Hepatocyte (in vitro differentiated cells): ENCODE results near the gene HTR6. TPM values are rescaled to one million over a fixed set of nuclear protein-coding genes. Genes with fewer than 3 reads are reported as not detected.

Experiments used
- DNase-seq: peaks from one replicate; pipeline ENCODE4 v3.0.0-alpha.2; 2016; ENCODE audit warnings: low spot score
- H2AFZ ChIP-seq: fragments of 200-600 bp; sonication (generic); 2 replicates; pipeline ENCODE4 v1.6.0; 2016; ENCODE audit warnings: antibody characterized with exemption, mild to moderate bottlenecking
- H3K27ac ChIP-seq: fragments of 200-600 bp; sonication (generic); 2 replicates; pipeline ENCODE4 v1.5.1; 2016; ENCODE audit warnings: mild to moderate bottlenecking
- H3K27me3 ChIP-seq: fragments of 200-600 bp; sonication (generic); 2 replicates; pipeline ENCODE4 v1.6.1; 2016
- H3K36me3 ChIP-seq: fragments of 200-600 bp; sonication (generic); replicated peaks from 2 replicates; pipeline ENCODE4 v1.5.1; 2016; ENCODE audit warnings: low read depth; ENCODE audit not compliant: insufficient read depth
- H3K4me1 ChIP-seq: fragments of 200-600 bp; sonication (generic); 2 replicates; pipeline ENCODE4 v1.5.1; 2016; ENCODE audit warnings: mild to moderate bottlenecking, moderate library complexity; ENCODE audit not compliant: insufficient read depth
- H3K4me2 ChIP-seq: fragments of 200-600 bp; sonication (generic); 2 replicates; pipeline ENCODE4 v1.6.0; 2016
- H3K4me3 ChIP-seq: fragments of 200-600 bp; sonication (generic); 2 replicates; pipeline ENCODE4 v1.5.1; 2016; ENCODE audit warnings: mild to moderate bottlenecking
- H3K79me2 ChIP-seq: fragments of 200-600 bp; sonication (generic); 2 replicates; pipeline ENCODE4 v1.6.0; 2017; ENCODE audit warnings: mild to moderate bottlenecking
- H3K9me2 ChIP-seq: fragments of 200-600 bp; sonication (generic); replicated peaks from 2 replicates; pipeline ENCODE4 v1.6.0; 2017; ENCODE audit warnings: mild to moderate bottlenecking; ENCODE audit not compliant: insufficient read depth
- H3K9me3 ChIP-seq: fragments of 200-600 bp; sonication (generic); 2 replicates; pipeline ENCODE4 v1.5.1; 2016; ENCODE audit warnings: low read depth, mild to moderate bottlenecking
- H4K20me1 ChIP-seq: fragments of 200-600 bp; sonication (generic); 2 replicates; pipeline ENCODE4 v1.6.0; 2016; ENCODE audit warnings: mild to moderate bottlenecking; ENCODE audit not compliant: insufficient read depth, poor library complexity, severe bottlenecking
- CTCF ChIP-seq: fragments of 200-600 bp; sonication (generic); IDR thresholded peaks from 2 replicates; pipeline ENCODE4 v1.5.1; 2016; ENCODE audit warnings: antibody characterized with exemption, mild to moderate bottlenecking; ENCODE audit not compliant: poor library complexity
- EZH2 ChIP-seq: fragments of 200-600 bp; sonication (generic); IDR thresholded peaks from 2 replicates; pipeline ENCODE4 v1.6.1; 2016; ENCODE audit warnings: antibody characterized with exemption, mild to moderate bottlenecking, borderline replicate concordance
- EZH2phosphoT487 ChIP-seq: fragments of 200-600 bp; sonication (generic); IDR thresholded peaks from one replicate; pipeline ENCODE4 v1.6.1; 2018; ENCODE audit warnings: antibody characterized with exemption, mild to moderate bottlenecking, low read depth, moderate library complexity; ENCODE audit not compliant: unreplicated experiment, severe bottlenecking
- WGBS: methylation state at CpG from one replicate; pipeline ENCODE4 v1.1.6; 2016; ENCODE audit warnings: low lambda C conversion rate; ENCODE audit errors: missing lambda C conversion rate; 5-methylcytosine and 5-hydroxymethylcytosine counted together
- polyA plus RNA-seq: library from polyadenylated mRNA; unstranded; fragments of >200 nt; fragmentation: Nextera tagmentation; extraction: Ambion mirVana; gene quantifications from 2 replicates; pipeline ENCODE4 v1.2.1, GENCODE V29; 2016
- total RNA-seq: library from RNA; depleted of rRNA; stranded (reverse); fragments of >200 nt; gene quantifications from 2 replicates; pipeline ENCODE4 v1.2.3, GENCODE V29; 2014

HTR6 gene
- total and polyA plus RNA-seq, 2 experiments from 2014 or later, result not detected

- H3K27ac ChIP-seq, result no peak overlapping the region
- H3K79me2 ChIP-seq, result no peaks in the 10 kb centered on the region
- H2AFZ ChIP-seq, result no peak overlapping the region
- H3K4me3 ChIP-seq, result no peak overlapping the region
- no peaks in the 10 kb centered on the region for H3K36me3 ChIP-seq
- no peak for DNase-seq
- H4K20me1 ChIP-seq, result no peaks in the 10 kb centered on the region
- H3K27me3 ChIP-seq, result no peaks in the 10 kb centered on the region
- H3K9me3 ChIP-seq, result no peaks in the 10 kb centered on the region
- TF ChIP-seq EZH2phosphoT487 (no peak), EZH2 (no peak), CTCF (no peak)
- H3K4me2 ChIP-seq, result no peak overlapping the region
- WGBS, result 95% methylated on average over 4 of the region's 4 CpGs
- H3K9me2 ChIP-seq, result no peaks in the 10 kb centered on the region
- no peaks in the 10 kb centered on the region for H3K4me1 ChIP-seq
Observed at GRCh38 chr1:19720174-19720573, 55.5 kb downstream of the HTR6 start.

GRCh38 chr1:19720973-19721372 is 56.3 kb downstream of the HTR6 start:
- Histone ChIP-seq H3K4me1 (no peaks in the 10 kb centered on the region), H3K9me3 (no peaks in the 10 kb centered on the region), H3K9me2 (no peaks in the 10 kb centered on the region), H3K27ac (no peak overlapping the region), H3K27me3 (no peaks in the 10 kb centered on the region), H3K36me3 (no peaks in the 10 kb centered on the region), H3K4me3 (no peak overlapping the region), H4K20me1 (no peaks in the 10 kb centered on the region), H3K4me2 (no peak overlapping the region), H2AFZ (no peak overlapping the region), H3K79me2 (no peaks in the 10 kb centered on the region)
- no peak for DNase-seq
- WGBS, result 70% methylated on average over 4 of the region's 4 CpGs
- TF ChIP-seq EZH2, result no peak
- TF ChIP-seq EZH2phosphoT487, result no peak
- TF ChIP-seq CTCF, result no peak

- Histone ChIP-seq H3K79me2 (no peaks in the 10 kb centered on the region), H3K27me3 (no peaks in the 10 kb centered on the region), H4K20me1 (no peaks in the 10 kb centered on the region), H3K9me3 (no peaks in the 10 kb centered on the region), H3K4me1 (no peaks in the 10 kb centered on the region), H2AFZ (no peak overlapping the region), H3K4me3 (no peak overlapping the region), H3K4me2 (no peak overlapping the region), H3K36me3 (no peaks in the 10 kb centered on the region), H3K9me2 (no peaks in the 10 kb centered on the region), H3K27ac (no peak overlapping the region)
- no peak for TF ChIP-seq EZH2
- no peak for TF ChIP-seq CTCF
- no peak for TF ChIP-seq EZH2phosphoT487
- no peak for DNase-seq
- WGBS, result 46% methylated on average over 4 of the region's 4 CpGs
Observed at GRCh38 chr1:19723874-19724273, 59.2 kb downstream of the HTR6 start.

GRCh38 chr1:19725606-19726005 is 60.9 kb downstream of the HTR6 start:
- no peaks in the 10 kb centered on the region for H4K20me1 ChIP-seq
- H3K36me3 ChIP-seq, result no peaks in the 10 kb centered on the region
- H3K27ac ChIP-seq, result no peak overlapping the region
- H3K4me2 ChIP-seq, result no peak overlapping the region
- TF ChIP-seq EZH2phosphoT487 (no peak), EZH2 (no peak), CTCF (no peak)
- no peaks in the 10 kb centered on the region for H3K9me3 ChIP-seq
- H2AFZ ChIP-seq, result no peak overlapping the region
- H3K27me3 ChIP-seq, result no peaks in the 10 kb centered on the region
- no peaks in the 10 kb centered on the region for H3K4me1 ChIP-seq
- no peaks in the 10 kb centered on the region for H3K9me2 ChIP-seq
- no peak overlapping the region for H3K4me3 ChIP-seq
- H3K79me2 ChIP-seq, result no peaks in the 10 kb centered on the region
- 96% methylated on average over 9 of the region's 9 CpGs for WGBS
- no peak for DNase-seq
